Activated CD4-positive, alpha-beta memory T cell treated with anti-CD3 and anti-CD28 coated beads for 36 hours (primary cell): ENCODE results near the gene RAC2. TPM values are rescaled to one million over a fixed set of nuclear protein-coding genes. Genes with fewer than 3 reads are reported as not detected.
A peak's percentile ranks its signal among the peaks of the same experiment; 100 is the strongest.
"Not testable (repeated sequence)": the region's sequence is repeated elsewhere in the genome, so short reads cannot be mapped to it uniquely, and the experiment has no call there.

Experiments used
- CTCF ChIA-PET: fragments of 350-600 bp; sonication (Branson Sonifier 250); formaldehyde crosslinking; loops from one replicate; lab custom pipeline; 2021; ENCODE audit warnings: antibody characterized with exemption, inconsistent platforms; lab: Charles Lee
- POLR2A ChIA-PET: fragments of 350-600 bp; sonication (Branson Sonifier 250); formaldehyde crosslinking; loops from one replicate; lab custom pipeline; 2021; ENCODE audit warnings: antibody characterized with exemption; lab: Charles Lee
- DNase-seq: peaks from one replicate; pipeline ENCODE4 v3.0.0-alpha.2; 2020
- H3K27ac Mint-ChIP-seq: one replicate; pipeline ENCODE4 v1.8.0; 2021; ENCODE audit warnings: mixed read lengths
- H3K27me3 Mint-ChIP-seq: one replicate; pipeline ENCODE4 v1.8.0; 2021; ENCODE audit warnings: mixed read lengths
- H3K36me3 Mint-ChIP-seq: one replicate; pipeline ENCODE4 v1.8.0; 2021; ENCODE audit warnings: mixed read lengths
- H3K4me1 Mint-ChIP-seq: one replicate; pipeline ENCODE4 v1.8.0; 2021; ENCODE audit warnings: low read depth, mixed read lengths
- H3K4me3 Mint-ChIP-seq: one replicate; pipeline ENCODE4 v1.8.0; 2021; ENCODE audit warnings: mild to moderate bottlenecking, mixed read lengths
- H3K9me3 Mint-ChIP-seq: one replicate; pipeline ENCODE4 v1.8.0; 2021; ENCODE audit warnings: mixed read lengths
- intact Hi-C: fragments of 100-400 bp; cut with micrococcal nuclease; formaldehyde crosslinking; loops from one replicate; pipeline ENCODE4 v1.15.1; 2023
- total RNA-seq, 2 experiments: library from RNA; stranded (reverse); gene quantifications; one replicate each; pipeline ENCODE4 v1.2.3, GENCODE V29; 2021

RAC2 gene
- total RNA-seq, 2 experiments from 2014 or later: 714 to 727 TPM

DNA sequence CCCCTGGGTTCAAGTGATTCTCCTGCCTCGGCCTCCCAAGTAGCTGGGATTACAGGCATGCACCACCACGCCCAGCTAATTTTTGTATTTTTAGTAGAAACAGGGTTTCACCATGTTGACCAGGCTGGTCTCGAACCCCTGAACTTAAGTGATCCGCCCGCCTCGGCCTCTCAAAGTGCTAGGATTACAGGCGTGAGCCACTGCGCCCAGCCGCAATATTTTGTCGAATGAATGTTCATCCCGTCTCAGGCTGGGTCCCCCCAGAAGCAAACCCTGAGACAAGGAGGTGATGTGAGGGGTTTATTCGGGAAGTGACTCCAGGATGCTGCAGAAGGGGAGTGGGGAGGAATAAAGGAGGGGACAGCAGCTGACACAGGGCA is 10.7 kb downstream of the RAC2 start:
- ChIA-PET POLR2A (interaction anchor here (7.5 kb wide), 1 partner anchor 8 kb away, joined by 191 read pairs; the partner anchor contains the start of gene RAC2), CTCF (interaction anchor here (3.6 to 6.1 kb wide), 2 partner anchors 9 to 28 kb away, joined by 17 to 56 read pairs; partner anchors contain the start of gene RAC2)
- H3K27me3 Mint-ChIP-seq, intact Hi-C loops, H3K9me3 Mint-ChIP-seq, DNase-seq: not testable (repeated sequence)
- Mint-ChIP-seq H3K27ac (peak overlapping the region; percentile 99), H3K4me1 (peaks cover 97% of the 10 kb centered on the region), H3K4me3 (peak overlapping the region; percentile 42), H3K36me3 (peaks cover 87% of the 10 kb centered on the region)

GRCh38 chr22:37232140-37232998 is 11.7 kb downstream of the RAC2 start:
- H3K4me3 Mint-ChIP-seq: peak overlapping the region; percentile 67
- peaks cover 97% of the 10 kb centered on the region for H3K4me1 Mint-ChIP-seq
- H3K9me3 Mint-ChIP-seq: no peaks in the 10 kb centered on the region
- peaks cover 83% of the 10 kb centered on the region for H3K36me3 Mint-ChIP-seq
- intact Hi-C loops: no loop called here
- DNase-seq: no peak
- ChIA-PET POLR2A (interaction anchor here (1.5 to 7.5 kb wide), 2 partner anchors 9 to 153 kb away, joined by 4 to 191 read pairs; partner anchors contain the start of gene RAC2), CTCF (interaction anchor here (0.7 to 6.1 kb wide), 3 partner anchors 10 to 29 kb away, joined by 3 to 56 read pairs (median 17); partner anchors contain the start of gene RAC2)
- H3K27ac Mint-ChIP-seq: peak overlapping the region; percentile 98
- no peaks in the 10 kb centered on the region for H3K27me3 Mint-ChIP-seq

DNA sequence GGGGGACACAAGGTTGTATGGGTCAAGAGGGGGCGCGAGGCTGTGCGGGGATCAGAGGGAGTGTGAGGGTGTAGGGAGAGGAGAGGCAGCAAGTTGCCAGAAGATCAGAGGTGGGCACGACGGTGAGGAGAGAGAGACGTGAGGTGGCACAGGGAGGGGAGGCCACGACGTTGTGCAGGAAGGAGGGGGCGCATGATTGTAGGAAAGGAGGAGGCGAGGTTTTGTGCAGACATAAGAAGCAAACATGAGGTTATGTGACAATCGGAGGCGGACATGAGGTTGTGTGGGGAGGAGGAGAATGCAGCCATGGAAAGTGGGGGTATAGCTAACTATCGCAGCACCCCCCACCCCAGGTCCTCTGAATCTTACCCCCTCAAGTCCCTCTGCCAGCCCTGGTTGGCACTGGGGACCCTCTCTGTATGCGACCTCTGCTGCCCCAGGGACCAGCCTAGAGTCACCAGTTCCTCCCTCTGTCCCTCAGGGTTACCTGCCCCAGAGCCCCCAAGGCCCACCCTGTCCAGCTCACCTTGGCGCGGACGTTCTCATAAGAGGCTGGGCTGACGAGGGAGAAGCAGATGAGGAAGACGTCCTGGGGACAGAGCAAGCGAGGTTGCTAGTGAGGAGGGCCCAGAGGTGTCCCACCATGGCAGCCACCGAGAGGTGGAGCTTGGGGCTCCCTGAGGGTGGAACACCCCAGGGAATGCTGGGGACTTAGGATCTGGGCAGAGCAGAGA is 12.5 kb downstream of the RAC2 start:
- ChIA-PET POLR2A (interaction anchor here (0.9 to 7.5 kb wide), 4 partner anchors 10 to 152 kb away, joined by 3 to 191 read pairs (median 8); partner anchors contain the start of gene RAC2), CTCF (interaction anchor here (0.9 to 6.1 kb wide), 4 partner anchors 11 to 215 kb away, joined by 3 to 56 read pairs (median 12); partner anchors contain the start of gene RAC2)
- DNase-seq: peak; percentile 79
- intact Hi-C loops: loop anchor here (2.0 kb wide), 2 partner anchors 29 to 69 kb away; no protein-coding TSS in a partner anchor
- H3K27me3 Mint-ChIP-seq: no peaks in the 10 kb centered on the region
- H3K36me3 Mint-ChIP-seq: peaks cover 76% of the 10 kb centered on the region
- peak overlapping the region; percentile 67 for H3K4me3 Mint-ChIP-seq
- H3K27ac Mint-ChIP-seq: peak overlapping the region; percentile 98
- H3K4me1 Mint-ChIP-seq: peaks cover 90% of the 10 kb centered on the region
- no peaks in the 10 kb centered on the region for H3K9me3 Mint-ChIP-seq

DNA sequence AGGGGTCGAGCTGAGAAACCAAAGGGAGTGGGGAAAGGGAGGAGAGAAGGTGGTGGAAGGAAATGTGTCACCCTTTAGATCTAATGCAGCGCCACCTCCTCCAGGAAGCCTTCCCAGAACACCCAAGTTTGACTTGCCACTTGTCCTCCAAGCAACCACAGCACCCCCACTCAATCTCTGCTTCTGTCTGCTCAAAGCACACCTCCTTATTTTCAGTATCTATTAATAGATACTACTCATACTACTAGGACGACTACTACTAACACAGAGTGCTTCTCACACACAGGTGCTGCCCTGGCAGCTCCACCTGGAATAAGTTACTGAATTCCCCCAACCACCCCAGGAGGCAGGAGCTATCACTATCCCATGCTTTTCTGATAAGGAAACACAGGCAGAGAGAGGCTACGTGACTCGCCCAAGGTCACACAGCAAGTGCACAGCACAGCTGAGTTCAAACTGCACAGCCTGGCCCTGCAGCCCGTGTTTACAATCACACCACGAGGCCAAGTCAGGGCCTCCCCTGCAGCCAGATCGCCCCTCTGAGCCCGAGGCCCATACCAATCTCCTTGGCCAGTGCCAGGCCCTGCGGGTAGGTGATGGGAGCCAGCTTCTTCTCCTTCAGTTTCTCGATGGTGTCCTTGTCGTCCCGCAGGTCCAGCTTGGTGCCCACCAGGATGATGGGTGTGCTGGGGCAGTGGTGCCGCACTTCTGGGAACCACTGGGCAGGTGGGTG is 13.2 kb downstream of the RAC2 start:
- intact Hi-C loops: loop anchor here (1.0 to 2.0 kb wide), 5 partner anchors 7 to 68 kb away; no protein-coding TSS in a partner anchor
- H3K9me3 Mint-ChIP-seq: no peaks in the 10 kb centered on the region
- H3K4me1 Mint-ChIP-seq: peaks cover 90% of the 10 kb centered on the region
- peak; percentile 93 for DNase-seq
- POLR2A ChIA-PET: interaction anchor here (0.7 to 7.5 kb wide), 11 partner anchors 10 to 109 kb away, joined by 3 to 191 read pairs (median 6); partner anchors contain the start of genes IL2RB and RAC2
- peaks cover 76% of the 10 kb centered on the region for H3K36me3 Mint-ChIP-seq
- no peaks in the 10 kb centered on the region for H3K27me3 Mint-ChIP-seq
- H3K4me3 Mint-ChIP-seq: peak overlapping the region; percentile 67
- peak overlapping the region; percentile 98 for H3K27ac Mint-ChIP-seq
- CTCF ChIA-PET: interaction anchor here (0.9 to 6.1 kb wide), 6 partner anchors 12 to 214 kb away, joined by 3 to 56 read pairs (median 6); partner anchors contain the start of gene RAC2

GRCh38 chr22:37229805-37230672 is 14.0 kb downstream of the RAC2 start:
- Mint-ChIP-seq H3K4me3 (peak overlapping the region; percentile 67), H3K9me3 (no peaks in the 10 kb centered on the region), H3K4me1 (peaks cover 90% of the 10 kb centered on the region), H3K27me3 (no peaks in the 10 kb centered on the region), H3K36me3 (peaks cover 76% of the 10 kb centered on the region), H3K27ac (peak overlapping the region; percentile 98)
- ChIA-PET POLR2A (interaction anchor here (0.7 to 7.5 kb wide), 15 partner anchors 10 to 151 kb away, joined by 3 to 191 read pairs (median 4); partner anchors contain the start of genes IL2RB and RAC2), CTCF (interaction anchor here (0.6 to 6.1 kb wide), 11 partner anchors 8 to 253 kb away, joined by 3 to 56 read pairs (median 6); partner anchors contain the start of gene RAC2)
- intact Hi-C loops: loop anchor here (1.0 to 2.0 kb wide), 5 partner anchors 8 to 67 kb away; no protein-coding TSS in a partner anchor
- peak; percentile 97 for DNase-seq

DNA sequence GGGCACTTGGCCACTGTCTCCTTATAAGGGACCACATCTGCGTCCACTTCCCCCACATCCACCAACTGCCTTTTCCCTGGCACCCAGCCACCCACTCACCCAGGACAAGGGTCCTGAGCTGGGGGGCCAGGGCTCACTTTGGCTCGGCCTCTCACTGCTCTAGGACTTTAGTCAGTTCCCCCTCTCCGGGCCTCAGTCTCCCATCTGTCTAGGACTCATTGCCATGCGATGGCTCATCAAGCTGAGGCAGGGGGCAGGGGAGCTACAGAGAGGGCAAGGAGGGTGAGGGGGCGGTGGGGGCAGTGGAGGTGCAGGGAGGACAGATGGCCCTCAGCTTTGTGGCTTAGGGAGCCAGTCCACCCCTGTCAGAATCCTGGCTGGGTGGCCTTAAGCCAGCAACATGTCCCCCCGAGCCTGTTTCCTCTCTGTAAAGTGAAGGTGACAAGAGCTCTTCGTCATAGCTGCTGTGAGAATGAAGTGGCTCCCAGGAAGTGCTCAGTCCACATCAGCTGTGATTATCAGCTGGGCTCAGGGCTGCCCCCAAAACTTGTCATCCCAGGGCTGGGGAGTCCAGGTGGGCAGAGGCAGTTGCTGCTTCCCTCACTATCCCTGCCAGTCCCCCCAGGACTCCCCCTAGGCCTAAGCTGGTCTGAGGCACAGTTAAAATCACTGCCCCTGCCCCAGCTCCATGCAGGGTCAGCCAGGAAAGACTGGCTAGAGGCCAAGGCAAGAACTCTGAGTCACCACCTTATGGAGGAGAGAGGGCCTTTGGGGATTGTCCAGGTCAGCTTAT is 14.9 kb downstream of the RAC2 start:
- CTCF ChIA-PET: interaction anchor here (0.6 to 6.1 kb wide), 7 partner anchors 9 to 252 kb away, joined by 3 to 56 read pairs (median 6); partner anchors contain the start of gene RAC2
- peak; percentile 73 for DNase-seq
- peak overlapping the region; percentile 64 for H3K4me3 Mint-ChIP-seq
- peaks cover 77% of the 10 kb centered on the region for H3K36me3 Mint-ChIP-seq
- H3K27me3 Mint-ChIP-seq: no peaks in the 10 kb centered on the region
- H3K9me3 Mint-ChIP-seq: peaks cover 2% of the 10 kb centered on the region
- peak overlapping the region; percentile 98 for H3K27ac Mint-ChIP-seq
- POLR2A ChIA-PET: interaction anchor here (0.5 to 7.5 kb wide), 12 partner anchors 9 to 379 kb away, joined by 3 to 191 read pairs (median 4); partner anchors contain the start of genes GGA1, IL2RB and RAC2
- intact Hi-C loops: no loop called here
- peaks cover 90% of the 10 kb centered on the region for H3K4me1 Mint-ChIP-seq

DNA sequence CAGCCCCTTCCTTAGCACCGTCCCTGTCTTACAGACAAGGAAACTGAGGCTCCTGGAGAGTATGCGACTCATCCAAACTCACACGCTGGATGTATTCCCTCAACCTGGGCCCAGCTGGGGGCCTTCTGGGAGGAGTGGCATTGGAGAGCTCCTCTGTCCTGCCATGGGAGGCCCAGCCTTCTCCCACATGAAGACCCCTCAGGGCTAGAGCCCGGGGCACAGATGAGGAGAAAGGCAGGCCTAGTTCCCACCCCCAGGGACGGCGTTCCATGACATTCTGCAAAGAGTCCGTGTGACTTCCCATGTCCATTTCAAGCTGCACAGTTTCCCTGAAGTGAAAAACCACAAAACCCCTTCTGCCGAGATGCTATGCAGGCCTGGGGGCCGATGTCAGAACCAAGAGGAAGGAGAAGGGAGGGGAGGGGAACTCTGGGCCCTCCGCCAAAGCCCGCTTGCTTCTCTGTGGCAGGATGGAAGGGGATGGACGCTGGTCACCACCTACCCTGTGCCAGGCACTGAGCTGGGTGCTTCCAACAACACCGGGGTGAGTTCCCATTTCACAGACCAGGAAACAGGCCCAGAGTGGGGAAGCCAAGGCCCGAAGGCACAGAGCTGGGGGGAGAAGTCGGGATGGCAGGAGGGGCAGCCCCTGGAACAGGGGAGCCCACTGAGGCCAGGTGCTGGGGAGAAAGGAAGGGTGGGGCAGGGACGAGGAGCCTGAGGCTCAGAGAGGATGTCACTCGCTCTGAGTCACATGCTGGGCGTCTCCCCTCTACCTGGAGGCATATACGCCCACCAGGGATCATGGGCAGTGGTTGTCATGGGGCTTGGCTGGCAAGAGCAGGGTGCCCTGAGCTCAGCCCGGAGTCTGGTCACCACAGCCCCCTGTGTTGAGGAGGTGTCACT is 15.7 kb downstream of the RAC2 start:
- ChIA-PET CTCF (interaction anchor here (2.0 to 6.1 kb wide), 2 partner anchors 14 to 29 kb away, joined by 20 to 56 read pairs; partner anchors contain the start of gene RAC2), POLR2A (interaction anchor here (0.7 to 7.5 kb wide), 9 partner anchors 9 to 149 kb away, joined by 3 to 191 read pairs (median 13); partner anchors contain the start of genes IL2RB and RAC2)
- Mint-ChIP-seq H3K27ac (peak overlapping the region; percentile 98), H3K27me3 (no peaks in the 10 kb centered on the region), H3K4me3 (peak overlapping the region; percentile 64), H3K4me1 (peaks cover 90% of the 10 kb centered on the region), H3K36me3 (peaks cover 77% of the 10 kb centered on the region), H3K9me3 (peaks cover 5% of the 10 kb centered on the region)
- peak; percentile 69 for DNase-seq
- intact Hi-C loops: no loop called here

GRCh38 chr22:37226514-37226913 is 17.6 kb downstream of the RAC2 start:
- Mint-ChIP-seq H3K4me1 (peaks cover 89% of the 10 kb centered on the region), H3K9me3 (peaks cover 8% of the 10 kb centered on the region), H3K27me3 (no peaks in the 10 kb centered on the region), H3K27ac (peak overlapping the region; percentile 95), H3K4me3 (no peak overlapping the region), H3K36me3 (peaks cover 76% of the 10 kb centered on the region)
- intact Hi-C loops: no loop called here
- ChIA-PET POLR2A (interaction anchor here (8.7 kb wide), 1 partner anchor 15 kb away, joined by 93 read pairs; the partner anchor contains the start of gene RAC2), CTCF (interaction anchor here (0.9 to 2.5 kb wide), 3 partner anchors 27 to 170 kb away, joined by 3 to 22 read pairs (median 3); no protein-coding TSS in a partner anchor)
- no peak for DNase-seq
